HG03571 (cell line): ENCODE results near the gene PAPSS2.
"Not testable (repeated sequence)": the region's sequence is repeated elsewhere in the genome, so short reads cannot be mapped to it uniquely, and the experiment has no call there.

ENCODE experiments used
- ATAC-seq: cut with Tn5 transposase; IDR thresholded peaks from one replicate; pipeline ENCODE4 v1.9.1; 2021; ENCODE audit not compliant: unreplicated experiment

The PAPSS2 gene

DNA sequence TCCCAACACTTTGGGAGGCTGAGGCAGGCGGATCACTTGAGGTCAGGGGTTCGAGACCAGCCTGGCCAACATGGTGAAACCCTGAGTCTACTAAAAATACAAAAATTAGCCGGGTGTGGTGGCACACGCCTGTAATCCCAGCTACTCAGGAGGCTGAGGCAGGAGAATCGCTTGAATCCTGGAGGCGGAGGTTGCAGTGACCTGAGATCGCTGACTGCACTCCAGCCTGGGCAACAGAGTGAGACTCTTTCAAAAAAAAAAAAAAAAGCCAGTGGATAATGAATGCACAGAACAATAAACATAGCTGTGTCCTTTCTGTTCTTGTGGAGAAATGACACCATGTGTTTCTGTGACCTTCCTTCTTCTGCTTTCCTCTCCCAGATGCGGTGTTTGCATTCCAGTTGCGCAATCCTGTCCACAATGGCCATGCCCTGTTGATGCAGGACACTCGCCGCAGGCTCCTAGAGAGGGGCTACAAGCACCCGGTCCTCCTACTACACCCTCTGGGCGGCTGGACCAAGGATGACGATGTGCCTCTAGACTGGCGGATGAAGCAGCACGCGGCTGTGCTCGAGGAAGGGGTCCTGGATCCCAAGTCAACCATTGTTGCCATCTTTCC, 83.4 kb downstream of the PAPSS2 start:
- ATAC-seq = not testable (repeated sequence)

DNA sequence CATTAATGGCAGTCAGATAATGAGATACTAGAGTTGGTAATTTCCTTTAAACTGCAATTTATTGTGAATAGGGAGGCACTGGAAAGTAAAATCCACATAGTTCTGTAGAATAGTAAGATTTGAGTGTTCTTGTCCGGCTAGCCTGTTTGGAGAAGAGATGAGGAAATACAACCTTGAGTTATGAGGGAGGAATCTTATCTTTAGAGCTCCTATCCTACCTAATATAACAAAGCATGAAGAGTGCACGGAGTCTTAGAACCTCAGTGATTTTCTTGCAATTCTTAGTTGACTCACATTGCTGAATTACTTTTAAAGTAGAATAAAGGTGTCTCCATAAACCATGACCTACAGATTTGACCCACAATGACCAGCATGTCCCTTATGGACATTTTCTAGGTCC, 84.9 kb downstream of the PAPSS2 start:
- ATAC-seq = no peak

DNA sequence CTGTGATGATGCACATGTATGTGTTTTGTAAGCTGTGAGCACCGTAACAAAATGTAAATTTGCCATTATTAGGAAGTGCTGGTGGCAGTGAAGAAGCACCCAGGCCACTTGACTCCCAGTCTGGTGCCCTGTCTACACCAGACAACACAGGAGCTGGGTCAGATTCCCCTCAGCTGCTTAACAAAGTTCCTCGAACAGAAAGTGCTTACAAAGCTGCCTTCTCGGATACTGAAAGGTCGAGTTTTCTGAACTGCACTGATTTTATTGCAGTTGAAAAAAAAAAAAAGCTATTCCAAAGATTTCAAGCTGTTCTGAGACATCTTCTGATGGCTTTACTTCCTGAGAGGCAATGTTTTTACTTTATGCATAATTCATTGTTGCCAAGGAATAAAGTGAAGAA, 87.2 kb downstream of the PAPSS2 start:
- ATAC-seq = no peak

DNA sequence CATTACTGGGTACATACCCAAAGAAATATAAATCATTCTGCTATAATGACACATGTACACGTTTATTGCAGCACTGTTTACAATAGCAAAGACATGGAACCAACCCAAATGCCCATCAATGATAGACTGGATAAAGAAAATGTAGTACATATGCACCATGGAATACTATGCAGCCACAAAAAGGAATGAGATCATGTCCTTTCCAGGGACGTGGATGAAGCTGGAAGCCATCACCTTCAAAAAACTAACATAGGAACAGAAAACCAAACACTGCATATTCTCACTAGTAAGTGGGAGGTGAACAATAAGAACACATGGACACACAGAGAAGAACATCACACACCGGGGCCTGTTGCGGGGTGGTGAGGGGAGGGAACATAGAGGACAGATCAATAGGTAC, 88.6 kb downstream of the PAPSS2 start:
- ATAC-seq = not testable (repeated sequence)

DNA sequence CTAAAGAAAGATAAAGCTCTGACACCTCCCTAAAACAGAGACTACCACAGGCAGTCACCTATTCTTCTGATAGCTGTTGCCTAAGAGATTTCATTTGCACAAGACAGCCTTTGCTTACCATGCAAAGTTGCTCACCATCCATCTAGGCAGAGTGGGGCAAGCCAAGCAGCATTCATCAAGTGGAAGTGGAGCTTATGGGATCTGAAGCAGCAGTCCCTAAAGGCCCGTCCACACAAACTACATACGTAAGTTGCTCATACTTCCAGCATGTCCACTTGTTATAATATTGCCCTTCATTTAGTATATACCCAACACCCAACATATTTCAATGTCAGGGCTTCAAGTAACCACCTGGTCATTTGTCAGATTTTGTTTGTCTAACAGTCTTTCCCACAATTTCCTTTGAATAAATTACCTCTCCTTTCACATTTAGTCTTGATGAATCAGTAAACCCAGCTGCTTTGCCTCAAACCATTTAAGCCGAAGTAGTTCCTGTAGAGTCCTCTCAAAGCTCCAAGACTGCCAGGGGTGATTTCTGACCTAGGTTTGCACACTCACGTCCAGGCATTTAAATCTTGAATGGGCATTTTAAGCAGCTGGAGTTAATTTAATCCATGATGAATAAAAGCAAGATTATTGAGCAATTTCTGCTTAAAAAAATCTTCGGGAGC, 90.5 kb downstream of the PAPSS2 start:
- ATAC-seq = no peak

DNA sequence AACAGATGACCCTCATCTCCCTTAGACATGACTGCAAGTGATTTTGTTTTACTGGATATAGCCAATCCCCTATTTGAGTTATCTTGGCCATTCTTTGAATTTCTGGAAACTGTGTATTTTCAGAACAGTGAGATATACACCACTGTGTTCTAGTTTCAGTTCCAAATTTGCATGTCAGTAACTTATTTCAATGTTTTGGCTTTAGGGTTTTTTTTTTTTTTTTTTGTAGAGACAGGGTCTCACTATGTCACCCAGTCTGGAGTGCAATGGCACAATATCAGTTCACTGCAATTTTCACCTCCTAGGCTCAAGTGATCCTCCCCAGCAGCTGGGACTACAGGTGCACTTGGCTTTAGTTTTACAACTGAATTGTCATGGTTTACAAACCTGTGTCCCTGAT, 91.1 kb downstream of the PAPSS2 start:
- ATAC-seq = no peak

DNA sequence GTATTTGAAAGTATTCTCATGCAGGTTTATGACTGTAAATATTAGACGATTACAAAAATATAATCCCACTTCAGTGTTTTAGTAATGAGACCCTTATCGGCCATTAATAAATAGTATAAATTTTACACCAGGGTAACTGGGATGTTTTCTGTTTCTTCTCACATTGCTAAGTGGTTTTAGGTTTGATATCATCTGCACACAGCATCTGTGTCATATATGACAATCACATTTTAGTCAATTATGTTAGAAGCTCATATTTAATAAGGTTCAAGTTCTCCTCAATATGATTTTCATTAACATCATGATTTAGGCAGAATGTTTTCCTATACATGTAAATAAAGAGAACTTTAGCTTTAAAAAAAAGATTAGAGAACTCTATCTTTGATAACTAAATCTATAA, 91.6 kb downstream of the PAPSS2 start:
- ATAC-seq = no peak

DNA sequence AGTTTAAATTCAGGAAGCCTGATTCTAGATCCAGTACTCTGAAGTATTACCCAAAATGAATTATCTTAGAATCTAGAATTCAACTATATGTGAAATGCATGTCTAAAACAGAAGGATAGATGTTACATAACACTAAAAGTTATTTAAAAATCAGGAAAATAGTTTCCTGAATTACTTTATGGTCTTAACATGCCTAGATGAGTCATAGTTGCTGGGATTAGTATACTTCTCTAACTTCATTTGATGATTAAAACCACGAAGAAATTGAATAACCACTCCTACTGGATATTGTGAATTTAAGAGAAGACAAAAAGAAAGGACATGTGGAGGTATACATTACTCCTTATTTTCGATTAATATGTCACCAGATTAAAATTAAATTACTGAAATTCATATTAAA, 92.9 kb downstream of the PAPSS2 start:
- ATAC-seq = no peak

DNA sequence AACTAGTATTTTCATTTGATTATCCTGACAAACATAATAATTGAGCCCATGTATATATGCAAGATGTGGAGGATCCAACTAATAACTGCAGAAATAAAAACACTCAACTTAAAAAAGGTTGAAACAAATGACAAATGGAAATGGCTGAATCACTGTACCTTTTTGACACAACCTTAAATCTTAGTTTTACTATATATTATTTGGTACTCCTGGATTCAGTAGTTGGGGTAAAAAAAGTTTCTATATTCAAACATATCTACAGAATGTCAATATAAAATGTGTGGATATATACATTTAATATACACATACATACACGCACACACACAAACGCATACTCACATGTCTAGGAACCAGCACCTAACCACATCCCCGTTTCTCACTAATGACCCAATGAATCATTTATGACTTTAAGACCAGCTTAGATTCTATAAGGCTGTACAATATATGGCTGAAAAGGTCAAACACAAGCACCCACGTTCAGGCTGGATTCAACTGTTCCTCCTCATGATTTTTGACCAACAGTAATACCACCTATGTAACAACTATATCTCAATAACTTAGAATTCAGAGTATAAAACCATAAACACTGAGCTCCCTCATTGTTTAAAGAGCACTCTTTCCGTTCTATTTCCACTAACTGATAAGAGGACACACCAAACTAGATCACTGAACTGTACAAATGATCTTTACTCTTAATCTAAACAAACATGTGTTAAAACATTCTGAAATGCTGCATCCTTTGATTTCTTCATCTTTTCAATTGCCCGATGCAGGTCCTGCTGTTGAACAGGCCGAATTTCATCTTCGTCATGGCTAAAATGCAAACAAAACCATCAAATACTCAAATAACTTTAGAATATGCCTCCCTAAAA, 94.6 kb downstream of the PAPSS2 start:
- no peak for ATAC-seq

DNA sequence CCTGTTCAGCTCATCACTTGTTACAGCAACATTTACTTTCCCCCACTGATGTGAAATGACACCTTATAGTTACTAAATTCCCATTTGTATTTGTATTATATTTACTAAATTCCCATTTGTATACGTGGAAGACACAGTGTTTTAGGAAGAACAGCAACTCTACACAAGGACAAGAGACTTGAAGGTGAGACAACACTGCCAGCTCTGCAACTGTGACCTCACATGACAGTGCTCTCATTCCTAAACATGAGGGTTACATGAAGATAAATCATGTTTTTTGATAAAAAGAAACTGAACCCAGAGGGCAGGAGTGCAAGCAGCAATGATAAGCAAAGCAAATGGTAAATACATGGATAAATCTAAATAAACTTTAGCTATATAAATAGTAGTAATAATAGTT, 98.0 kb downstream of the PAPSS2 start:
- ATAC-seq = no peak

DNA sequence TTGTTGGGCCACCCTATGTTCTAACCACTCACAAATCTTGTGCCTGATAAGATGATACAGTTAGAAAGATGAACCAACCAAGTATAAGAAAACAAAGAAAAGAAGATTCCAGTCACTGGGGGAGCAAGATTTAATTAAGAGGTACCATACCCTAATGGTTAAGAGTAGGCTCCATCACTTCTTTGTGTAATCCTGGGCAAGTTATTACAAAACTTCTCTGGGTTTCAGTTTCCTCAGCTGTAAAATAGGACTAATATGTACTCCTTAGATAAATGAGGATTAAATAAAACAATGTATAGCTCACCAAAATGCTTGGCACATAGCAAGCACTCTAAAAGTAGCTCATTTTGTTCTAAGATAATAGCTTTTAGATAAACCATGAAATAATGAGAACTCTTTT, 99.9 kb downstream of the PAPSS2 start:
- ATAC-seq = no peak

DNA sequence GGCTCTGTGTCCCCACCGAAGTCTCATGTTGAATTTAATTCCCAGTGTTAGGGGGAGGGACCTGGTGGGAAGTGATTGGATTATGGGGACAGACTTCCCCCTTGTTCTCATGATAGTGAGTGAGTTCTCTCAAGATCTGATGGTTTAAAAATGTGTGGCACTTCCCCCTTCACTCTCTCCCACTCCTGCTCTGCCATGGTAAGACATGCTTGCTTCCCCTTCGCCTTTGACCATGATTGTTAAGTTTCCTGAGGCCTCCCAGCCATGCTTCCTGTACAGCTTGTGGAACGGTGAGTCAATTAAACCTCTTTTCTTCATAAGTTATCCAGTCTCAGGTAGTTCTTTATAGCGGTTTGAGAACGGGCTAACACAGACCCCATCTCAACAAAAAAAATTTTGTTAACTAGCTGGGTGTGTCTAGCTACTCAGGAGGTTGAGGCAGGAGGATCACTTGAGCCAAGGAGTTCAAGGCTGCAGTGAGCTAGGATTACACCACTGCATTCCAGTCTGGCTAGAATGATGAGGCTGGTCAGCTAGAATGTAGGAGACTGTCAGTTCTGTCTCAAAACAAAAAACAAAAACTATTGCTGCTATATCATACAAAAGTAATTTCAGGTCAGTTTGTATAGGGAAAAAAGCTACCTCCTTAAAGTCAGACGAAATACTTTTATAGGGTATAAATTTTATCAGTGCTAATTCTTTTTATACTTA, 100.7 kb downstream of the PAPSS2 start:
- no peak for ATAC-seq

DNA sequence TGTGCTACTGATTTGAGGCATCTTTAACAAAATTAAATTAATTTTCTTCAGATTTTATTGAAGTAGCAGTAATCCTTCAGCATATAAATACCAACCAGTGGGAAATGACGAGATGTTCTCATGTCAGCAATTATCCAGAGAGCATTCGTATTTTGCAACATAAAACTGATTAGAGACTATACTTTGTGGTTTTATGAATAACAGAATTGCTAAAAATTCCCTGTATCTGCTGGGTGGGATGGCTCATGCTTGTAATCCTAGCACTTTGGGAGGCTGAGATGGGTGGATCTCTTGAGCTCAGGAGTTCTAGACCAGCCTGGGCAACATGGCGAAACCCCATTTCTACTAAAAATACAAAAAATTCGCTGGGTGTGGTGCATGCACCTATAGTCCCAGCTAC, 101.5 kb downstream of the PAPSS2 start:
- ATAC-seq = no peak

DNA sequence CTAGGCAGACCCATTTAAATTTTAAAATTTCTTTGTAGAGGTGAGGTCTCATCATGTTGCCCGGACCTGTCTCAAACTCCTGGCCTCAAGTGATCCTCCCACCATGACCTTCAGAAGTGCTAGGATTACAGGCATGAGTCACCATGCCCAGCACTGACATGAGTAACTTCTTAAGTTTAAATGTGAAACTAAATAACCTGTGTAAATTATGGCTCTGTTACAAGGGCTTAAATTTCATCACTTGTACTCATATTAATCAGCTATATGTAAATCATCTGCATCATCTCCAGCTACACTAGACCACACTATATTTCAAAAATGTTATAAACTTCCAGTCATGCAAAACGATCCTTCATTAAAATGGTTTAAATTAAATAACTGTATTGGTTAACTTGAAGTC, 102.2 kb downstream of the PAPSS2 start:
- no peak for ATAC-seq

DNA sequence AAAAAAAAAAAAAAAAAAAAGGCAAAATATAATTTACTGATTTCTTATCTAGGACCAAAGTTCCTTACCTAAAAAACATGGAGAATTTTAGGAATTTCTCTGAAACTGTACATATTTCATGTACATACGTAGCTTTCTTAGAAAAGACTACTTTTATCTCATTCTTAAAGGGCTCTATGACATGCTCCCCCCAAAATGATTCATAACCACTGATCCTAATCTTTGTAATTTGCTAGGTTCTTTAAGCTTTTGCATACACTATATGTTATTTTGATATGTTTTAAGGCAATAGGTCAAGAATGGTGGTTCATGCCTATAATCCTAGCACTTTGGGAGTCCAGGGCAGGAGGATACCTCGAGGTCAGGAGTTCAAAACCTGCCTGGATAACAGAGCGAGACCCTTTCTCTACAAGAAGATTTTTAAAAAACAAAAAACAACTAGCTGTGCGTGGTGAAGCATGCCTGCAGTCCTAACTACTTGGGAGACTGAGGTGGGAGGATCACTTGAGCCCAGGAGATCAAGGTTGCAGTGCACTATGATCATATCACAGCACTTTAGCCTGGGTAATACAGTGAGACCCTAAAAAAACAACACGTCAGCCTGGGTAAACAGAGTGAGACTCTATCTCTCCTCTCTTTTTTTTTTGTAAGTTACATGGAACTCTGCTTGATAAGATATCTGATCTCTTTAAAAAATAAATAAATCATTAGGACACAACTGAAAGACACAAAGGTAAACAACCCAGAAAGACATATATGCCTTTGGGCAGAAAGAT, 103.6 kb downstream of the PAPSS2 start:
- ATAC-seq = no peak

DNA sequence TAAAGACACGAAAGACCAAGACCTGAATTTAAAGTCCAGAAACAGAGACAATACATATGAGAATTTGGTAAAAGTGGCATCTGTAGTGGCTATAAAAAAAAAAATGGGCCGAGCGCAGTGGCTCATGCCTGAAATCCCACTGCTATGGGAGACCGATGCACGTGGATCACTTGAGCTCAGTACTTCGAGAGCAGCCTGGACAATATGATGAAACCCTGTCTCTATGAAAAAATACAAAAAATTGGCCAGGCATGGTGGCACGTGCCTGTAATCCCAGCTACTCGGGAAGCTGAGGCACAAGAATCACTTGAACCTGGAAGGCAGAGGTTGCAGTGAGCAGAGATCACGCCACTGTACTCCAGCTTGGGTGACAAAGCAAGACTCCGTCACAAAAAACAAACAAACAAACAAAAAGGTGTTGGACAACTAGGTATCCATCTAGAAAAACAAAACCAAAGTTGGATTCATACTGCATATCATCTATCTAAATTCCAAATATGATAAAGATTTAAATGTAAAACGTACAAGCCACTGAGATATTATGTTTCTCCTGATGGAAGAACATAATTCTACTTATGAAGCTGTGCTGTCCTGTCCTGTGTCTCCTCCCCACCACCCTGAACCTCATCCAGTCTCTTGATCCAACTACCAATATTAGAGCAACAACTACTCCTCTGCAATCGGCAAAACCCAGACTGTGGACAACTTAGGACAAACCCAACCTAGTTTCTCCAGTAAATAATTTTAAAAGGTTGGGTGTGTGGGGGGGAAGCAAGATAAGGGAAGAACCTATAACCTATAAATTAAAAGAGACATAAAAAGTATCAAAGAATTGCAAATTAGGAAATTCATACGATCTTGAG, 104.6 kb downstream of the PAPSS2 start:
- no peak for ATAC-seq

DNA sequence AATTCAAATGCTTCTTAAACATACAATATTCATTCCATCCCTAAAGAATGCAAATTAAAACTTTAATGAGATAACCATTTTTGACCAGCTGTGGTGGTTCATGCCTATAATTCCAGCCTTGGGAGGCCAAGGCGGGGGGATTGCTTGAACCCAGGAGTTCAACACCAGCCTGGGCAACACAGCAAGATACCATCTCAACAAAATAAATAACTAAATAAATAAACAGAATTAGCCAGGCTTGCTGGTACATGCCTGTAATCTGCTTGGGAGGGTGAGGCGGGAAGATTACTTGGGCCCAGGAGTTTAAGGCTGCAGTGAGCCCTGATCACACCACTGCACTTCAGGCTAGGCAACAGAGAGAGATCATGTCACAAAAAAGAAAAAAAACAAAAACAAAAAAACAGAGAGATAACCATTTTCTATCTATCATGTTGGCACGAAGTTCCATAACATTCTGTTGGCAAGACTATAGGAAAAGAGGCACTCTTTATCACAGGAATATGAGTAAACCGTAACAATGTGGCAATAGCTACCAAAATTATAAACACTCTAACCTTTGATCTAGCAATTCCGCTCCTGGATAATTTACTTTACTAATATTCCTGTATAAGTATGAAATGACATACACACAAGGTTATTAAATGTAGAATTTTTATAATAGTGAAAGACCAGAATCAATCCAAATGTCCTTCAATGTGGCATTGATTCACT, 106.1 kb downstream of the PAPSS2 start:
- no peak for ATAC-seq

DNA sequence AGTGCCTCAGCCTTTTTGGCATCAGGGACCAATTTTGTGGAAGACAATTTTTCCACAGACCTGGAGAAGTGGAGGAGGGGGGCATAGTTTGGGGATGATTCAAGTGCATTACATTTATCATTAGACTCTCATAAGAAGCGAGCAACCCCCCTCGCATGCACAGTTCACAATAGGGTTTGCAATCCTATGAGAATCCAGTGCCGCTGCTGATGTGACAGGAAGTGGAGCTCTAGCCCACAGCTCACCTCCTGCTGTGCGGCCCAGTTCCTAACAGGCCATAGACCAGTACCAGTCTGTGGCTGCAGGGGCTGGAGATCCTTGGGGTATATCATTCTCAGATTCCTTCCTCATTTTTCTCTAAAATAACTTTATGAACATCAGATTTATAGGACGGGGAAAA, 107.6 kb downstream of the PAPSS2 start:
- no peak for ATAC-seq

DNA sequence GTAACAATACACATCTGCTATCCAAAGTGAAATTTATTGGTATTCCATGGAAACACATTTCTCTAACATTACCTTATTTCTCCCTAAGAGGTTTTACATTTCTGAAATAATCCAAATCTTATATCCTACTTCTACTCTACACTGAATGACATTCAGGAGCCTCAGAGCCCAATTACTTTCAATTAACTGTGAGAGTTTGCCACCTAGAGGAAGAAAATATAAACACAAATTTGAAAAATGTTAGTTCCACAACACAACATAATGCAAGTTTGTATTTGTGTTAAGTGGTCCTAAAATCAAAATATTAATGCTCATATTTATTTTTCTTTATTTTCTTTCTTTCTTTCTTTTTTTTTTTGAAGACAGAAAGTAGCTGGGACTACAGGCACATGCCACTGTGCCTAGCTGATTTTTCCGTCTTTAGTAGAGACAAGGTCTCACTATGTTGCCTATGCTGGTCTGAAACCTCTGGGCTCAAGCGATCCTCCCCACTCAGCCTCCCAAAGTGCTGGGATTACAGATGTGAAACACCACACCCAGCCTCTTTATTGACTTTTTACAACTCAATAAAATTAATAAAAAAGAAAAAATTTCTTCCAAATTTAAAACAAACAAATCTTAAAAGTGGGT, 112.3 kb downstream of the PAPSS2 start:
- ATAC-seq = no peak
